Thoracic aorta (tissue), 2 donors: ENCODE results near the gene NDUFA13. TPM values are rescaled to one million over a fixed set of nuclear protein-coding genes. Genes with fewer than 3 reads are reported as not detected.
A peak's percentile ranks its signal among the peaks of the same experiment; 100 is the strongest.

Experiments
- ATAC-seq: fragments of 150-250 bp; one replicate; pipeline ENCODE4 v1.8.0; 2017; ENCODE audit warnings: low read depth; ENCODE audit not compliant: insufficient number of reproducible peaks, low FRiP score
- DNase-seq: peaks from one replicate; pipeline ENCODE4 v3.0.0-alpha.2; 2020; ENCODE audit warnings: low spot score
- H3K27ac ChIP-seq, 2 donors: fragments of 200-600 bp; sonication (generic); 1 replicate in 1 of 2; 2 replicates in 1 of 2; pipeline ENCODE4 v1.5.1; 2016; ENCODE audit warnings: mild to moderate bottlenecking in 2 of 2, moderate library complexity in 2 of 2
- H3K27me3 ChIP-seq: fragments of 200-600 bp; sonication (generic); replicated peaks from 2 replicates; pipeline ENCODE4 v1.6.0; 2016; ENCODE audit warnings: mild to moderate bottlenecking; ENCODE audit not compliant: insufficient read depth
- H3K36me3 ChIP-seq: fragments of 200-600 bp; sonication (generic); one replicate; pipeline ENCODE4 v1.5.1; 2016
- H3K4me1 ChIP-seq, 2 donors: fragments of 200-600 bp; sonication (generic); 1 replicate in 1 of 2; 2 replicates in 1 of 2; pipeline versions ENCODE4 v1.5.1 to v1.6.0; 2016; ENCODE audit warnings: low read depth in 2 of 2, mild to moderate bottlenecking in 1 of 2; ENCODE audit not compliant: control insufficient read depth in 1 of 2
- H3K4me3 ChIP-seq: fragments of 200-600 bp; sonication (generic); 2 replicates; pipeline ENCODE4 v1.5.1; 2016; ENCODE audit warnings: mild to moderate bottlenecking
- H3K9me3 ChIP-seq: fragments of 200-600 bp; sonication (generic); 2 replicates; pipeline ENCODE4 v1.5.1; 2016
- total RNA-seq, 2 donors: library from RNA; depleted of rRNA; stranded (reverse); fragments of >200 nt; gene quantifications; one replicate each; pipeline versions ENCODE4 v1.1.0 to v1.2.3, GENCODE V29; 2016
- TF ChIP-seq, protein P1 (sequence below): fragments of 200-600 bp; sonication (generic); IDR thresholded peaks from one replicate; pipeline ENCODE4 v1.5.1; 2019; ENCODE audit warnings: antibody characterized with exemption

The NDUFA13 gene
- total RNA-seq, 2 donors from 2014 or later, result 15.5 to 60.8 TPM

DNA sequence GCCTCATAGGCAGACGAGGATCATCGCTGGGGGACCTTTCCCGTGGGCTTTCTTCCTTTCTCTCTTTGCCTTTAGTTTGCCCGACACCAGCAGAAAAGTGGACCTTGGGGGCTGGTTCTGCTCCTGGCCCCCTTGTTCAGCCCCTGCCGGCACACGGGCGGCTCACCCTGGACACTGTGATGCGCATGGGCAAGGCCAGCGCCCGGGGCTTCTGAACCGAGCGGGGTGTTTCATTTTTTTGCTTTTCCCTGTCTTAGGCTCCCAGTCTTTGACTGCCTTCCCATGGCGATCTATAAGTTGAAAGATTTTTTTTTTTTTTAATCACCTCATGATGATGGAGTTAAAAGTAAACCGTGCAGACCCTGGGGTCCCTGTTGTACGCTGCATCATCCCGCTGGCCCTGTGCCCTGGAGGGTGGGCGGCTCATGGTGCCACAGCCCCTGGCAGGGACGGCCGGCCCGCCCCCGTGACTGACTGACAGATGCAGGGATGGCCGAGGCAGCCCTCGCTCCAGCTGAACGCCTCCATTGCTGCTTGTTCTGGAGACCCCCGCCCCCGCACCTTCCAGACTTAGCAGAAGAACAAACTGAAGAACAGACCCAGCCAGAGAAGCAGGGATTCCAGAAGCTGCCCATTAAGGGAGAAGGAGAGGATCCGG is 10.2 kb upstream of the NDUFA13 start:
- H3K27ac ChIP-seq, result peak overlapping the region in 1 of 2 donors; percentile 23
- H3K4me1 ChIP-seq, result peaks cover 0 to 11% of the 10 kb centered on the region in 2 donors
- no peaks in the 10 kb centered on the region for H3K27me3 ChIP-seq
- TF ChIP-seq, protein P1, sequence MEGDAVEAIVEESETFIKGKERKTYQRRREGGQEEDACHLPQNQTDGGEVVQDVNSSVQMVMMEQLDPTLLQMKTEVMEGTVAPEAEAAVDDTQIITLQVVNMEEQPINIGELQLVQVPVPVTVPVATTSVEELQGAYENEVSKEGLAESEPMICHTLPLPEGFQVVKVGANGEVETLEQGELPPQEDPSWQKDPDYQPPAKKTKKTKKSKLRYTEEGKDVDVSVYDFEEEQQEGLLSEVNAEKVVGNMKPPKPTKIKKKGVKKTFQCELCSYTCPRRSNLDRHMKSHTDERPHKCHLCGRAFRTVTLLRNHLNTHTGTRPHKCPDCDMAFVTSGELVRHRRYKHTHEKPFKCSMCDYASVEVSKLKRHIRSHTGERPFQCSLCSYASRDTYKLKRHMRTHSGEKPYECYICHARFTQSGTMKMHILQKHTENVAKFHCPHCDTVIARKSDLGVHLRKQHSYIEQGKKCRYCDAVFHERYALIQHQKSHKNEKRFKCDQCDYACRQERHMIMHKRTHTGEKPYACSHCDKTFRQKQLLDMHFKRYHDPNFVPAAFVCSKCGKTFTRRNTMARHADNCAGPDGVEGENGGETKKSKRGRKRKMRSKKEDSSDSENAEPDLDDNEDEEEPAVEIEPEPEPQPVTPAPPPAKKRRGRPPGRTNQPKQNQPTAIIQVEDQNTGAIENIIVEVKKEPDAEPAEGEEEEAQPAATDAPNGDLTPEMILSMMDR, result no peak
- H3K36me3 ChIP-seq, result peaks cover 39% of the 10 kb centered on the region
- DNase-seq (no peak), ATAC-seq (no peak)
- no peaks in the 10 kb centered on the region for H3K9me3 ChIP-seq
- peak overlapping the region; percentile 59 for H3K4me3 ChIP-seq

- Histone ChIP-seq H3K36me3 (peaks cover 31% of the 10 kb centered on the region), H3K27ac (peak overlapping the region in 1 of 2 donors; percentile 23), H3K4me1 (peaks cover 0 to 11% of the 10 kb centered on the region in 2 donors), H3K27me3 (no peaks in the 10 kb centered on the region), H3K4me3 (peak overlapping the region; percentile 59), H3K9me3 (no peaks in the 10 kb centered on the region)
- TF ChIP-seq, protein P1, result no peak
- ATAC-seq (no peak), DNase-seq (no peak)
Measured at GRCh38 chr19:19506592-19506991, 9.4 kb upstream of the NDUFA13 start.

- Histone ChIP-seq H3K36me3 (peaks cover 25% of the 10 kb centered on the region), H3K27ac (no peak overlapping the region), H3K4me3 (no peak overlapping the region), H3K4me1 (peaks cover 0 to 11% of the 10 kb centered on the region in 2 donors), H3K9me3 (no peaks in the 10 kb centered on the region), H3K27me3 (no peaks in the 10 kb centered on the region)
- DNase-seq, result no peak
- TF ChIP-seq, protein P1, result no peak
- no peak for ATAC-seq
Measured at GRCh38 chr19:19507354-19507753, 8.7 kb upstream of the NDUFA13 start.

DNA sequence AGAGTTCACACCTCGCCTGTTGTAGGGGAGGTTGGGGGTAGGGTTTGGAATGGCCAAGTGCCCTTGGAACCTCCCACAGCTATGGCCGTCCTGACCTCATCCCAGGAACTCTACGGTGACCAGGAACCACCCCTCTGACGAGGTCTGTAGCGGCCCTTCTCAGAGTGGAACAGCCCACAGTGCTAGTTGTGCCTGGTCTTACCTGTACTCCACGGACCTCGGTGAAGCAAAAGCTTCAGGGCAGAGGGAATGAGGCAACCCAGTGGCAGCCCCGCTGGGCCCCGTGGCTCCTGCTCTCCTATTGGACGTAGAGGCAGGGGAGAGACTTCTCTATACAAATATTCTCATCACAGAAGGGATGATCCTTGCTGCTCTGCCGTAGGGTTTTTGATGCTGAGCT is 7.8 kb upstream of the NDUFA13 start:
- H3K27ac ChIP-seq, result no peak overlapping the region
- TF ChIP-seq, protein P1, result no peak
- H3K4me1 ChIP-seq, result peaks cover 0 to 11% of the 10 kb centered on the region in 2 donors
- H3K36me3 ChIP-seq, result peaks cover 16% of the 10 kb centered on the region
- no peak for DNase-seq
- H3K9me3 ChIP-seq, result no peaks in the 10 kb centered on the region
- H3K4me3 ChIP-seq, result no peak overlapping the region
- no peak for ATAC-seq
- H3K27me3 ChIP-seq, result no peaks in the 10 kb centered on the region

DNA sequence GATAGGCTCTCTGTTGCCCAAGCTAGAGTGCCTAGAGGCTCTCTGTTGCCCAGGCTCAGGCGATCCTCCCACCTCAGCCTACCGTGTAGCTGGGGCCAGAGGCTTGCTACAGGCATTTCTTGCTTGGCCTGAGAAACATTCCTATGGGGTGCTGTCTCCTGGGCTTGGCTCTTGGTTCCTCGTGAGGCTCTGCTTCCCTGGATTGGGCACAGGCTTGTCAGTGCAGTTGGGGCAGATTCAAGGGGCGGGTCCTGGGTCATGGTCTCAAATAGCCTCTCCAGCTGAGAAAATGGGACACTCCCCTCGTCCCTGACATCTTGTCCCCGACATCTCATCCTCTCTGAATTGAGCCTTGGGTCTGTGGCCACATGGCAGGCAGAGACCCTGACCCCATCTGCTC is 5.6 kb upstream of the NDUFA13 start:
- Histone ChIP-seq H3K27ac (no peak overlapping the region), H3K4me1 (peaks cover 2 to 23% of the 10 kb centered on the region in 2 donors), H3K36me3 (peaks cover 7% of the 10 kb centered on the region), H3K4me3 (no peak overlapping the region), H3K9me3 (no peaks in the 10 kb centered on the region), H3K27me3 (no peaks in the 10 kb centered on the region)
- DNase-seq, result no peak
- TF ChIP-seq, protein P1, result no peak
- ATAC-seq, result no peak
